AG09309 (cell line): Measurements from ENCODE around the gene DSE.

Source experiments
- DNase-seq: peaks from one replicate; pipeline ENCODE4 v3.0.0-alpha.2; 2010; ENCODE audit warnings: low read depth
- H3K4me3 ChIP-seq: 2 replicates; pipeline ENCODE4 v1.5.1; 2011; ENCODE audit warnings: mild to moderate bottlenecking, low read depth, low read length, moderate library complexity; ENCODE audit not compliant: control insufficient read depth
- TF ChIP-seq, protein P1 (sequence below): IDR thresholded peaks from 2 replicates; pipeline ENCODE4 v1.5.1; 2011; ENCODE audit warnings: mild to moderate bottlenecking, low read depth, low read length, inconsistent platforms; ENCODE audit not compliant: insufficient read depth, control insufficient read depth; ENCODE audit errors: missing control alignments

DSE gene

DNA sequence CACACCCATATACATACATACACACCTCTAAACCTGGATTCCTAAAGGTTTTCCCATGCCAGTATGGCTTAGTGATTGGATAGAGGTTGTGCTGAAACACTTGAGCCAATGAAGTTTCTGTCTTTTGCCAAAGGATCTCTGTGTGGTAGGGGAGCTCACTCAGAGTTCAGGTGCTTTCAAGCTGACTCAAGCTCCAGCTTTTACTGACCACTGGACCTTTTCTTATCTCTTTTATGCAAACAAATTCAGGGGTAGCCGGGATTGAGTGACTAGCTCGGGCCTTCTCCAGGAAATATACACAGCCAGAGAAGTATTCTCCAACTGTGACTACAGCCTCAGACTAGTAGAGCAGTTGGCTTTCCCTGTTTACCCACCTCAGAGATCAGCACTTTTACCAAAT lies 21.5 kb upstream of the DSE start:
- DNase-seq = no peak
- no peak overlapping the region for H3K4me3 ChIP-seq
- TF ChIP-seq, protein P1, sequence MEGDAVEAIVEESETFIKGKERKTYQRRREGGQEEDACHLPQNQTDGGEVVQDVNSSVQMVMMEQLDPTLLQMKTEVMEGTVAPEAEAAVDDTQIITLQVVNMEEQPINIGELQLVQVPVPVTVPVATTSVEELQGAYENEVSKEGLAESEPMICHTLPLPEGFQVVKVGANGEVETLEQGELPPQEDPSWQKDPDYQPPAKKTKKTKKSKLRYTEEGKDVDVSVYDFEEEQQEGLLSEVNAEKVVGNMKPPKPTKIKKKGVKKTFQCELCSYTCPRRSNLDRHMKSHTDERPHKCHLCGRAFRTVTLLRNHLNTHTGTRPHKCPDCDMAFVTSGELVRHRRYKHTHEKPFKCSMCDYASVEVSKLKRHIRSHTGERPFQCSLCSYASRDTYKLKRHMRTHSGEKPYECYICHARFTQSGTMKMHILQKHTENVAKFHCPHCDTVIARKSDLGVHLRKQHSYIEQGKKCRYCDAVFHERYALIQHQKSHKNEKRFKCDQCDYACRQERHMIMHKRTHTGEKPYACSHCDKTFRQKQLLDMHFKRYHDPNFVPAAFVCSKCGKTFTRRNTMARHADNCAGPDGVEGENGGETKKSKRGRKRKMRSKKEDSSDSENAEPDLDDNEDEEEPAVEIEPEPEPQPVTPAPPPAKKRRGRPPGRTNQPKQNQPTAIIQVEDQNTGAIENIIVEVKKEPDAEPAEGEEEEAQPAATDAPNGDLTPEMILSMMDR = no peak

DNA sequence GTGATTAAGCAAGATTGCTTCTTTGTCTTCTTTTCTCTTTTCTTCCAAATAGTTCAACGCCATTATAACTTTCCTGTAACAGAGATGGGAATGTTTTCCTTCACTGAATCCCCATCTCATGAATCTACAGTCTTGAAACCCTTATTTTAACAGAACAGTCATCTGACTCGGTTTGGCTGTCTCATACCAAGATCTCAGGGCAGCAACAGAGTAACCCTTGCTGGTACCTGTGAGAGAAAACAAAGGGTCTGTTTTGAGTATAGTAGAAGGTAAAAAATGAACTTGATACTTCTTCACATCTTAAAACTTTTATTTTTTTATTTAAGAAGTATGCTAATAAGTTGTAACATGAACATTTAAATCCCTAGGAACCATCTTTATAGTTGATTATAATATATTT lies 19.6 kb upstream of the DSE start:
- no peak overlapping the region for H3K4me3 ChIP-seq
- TF ChIP-seq, protein P1 = no peak
- DNase-seq = no peak

DNA sequence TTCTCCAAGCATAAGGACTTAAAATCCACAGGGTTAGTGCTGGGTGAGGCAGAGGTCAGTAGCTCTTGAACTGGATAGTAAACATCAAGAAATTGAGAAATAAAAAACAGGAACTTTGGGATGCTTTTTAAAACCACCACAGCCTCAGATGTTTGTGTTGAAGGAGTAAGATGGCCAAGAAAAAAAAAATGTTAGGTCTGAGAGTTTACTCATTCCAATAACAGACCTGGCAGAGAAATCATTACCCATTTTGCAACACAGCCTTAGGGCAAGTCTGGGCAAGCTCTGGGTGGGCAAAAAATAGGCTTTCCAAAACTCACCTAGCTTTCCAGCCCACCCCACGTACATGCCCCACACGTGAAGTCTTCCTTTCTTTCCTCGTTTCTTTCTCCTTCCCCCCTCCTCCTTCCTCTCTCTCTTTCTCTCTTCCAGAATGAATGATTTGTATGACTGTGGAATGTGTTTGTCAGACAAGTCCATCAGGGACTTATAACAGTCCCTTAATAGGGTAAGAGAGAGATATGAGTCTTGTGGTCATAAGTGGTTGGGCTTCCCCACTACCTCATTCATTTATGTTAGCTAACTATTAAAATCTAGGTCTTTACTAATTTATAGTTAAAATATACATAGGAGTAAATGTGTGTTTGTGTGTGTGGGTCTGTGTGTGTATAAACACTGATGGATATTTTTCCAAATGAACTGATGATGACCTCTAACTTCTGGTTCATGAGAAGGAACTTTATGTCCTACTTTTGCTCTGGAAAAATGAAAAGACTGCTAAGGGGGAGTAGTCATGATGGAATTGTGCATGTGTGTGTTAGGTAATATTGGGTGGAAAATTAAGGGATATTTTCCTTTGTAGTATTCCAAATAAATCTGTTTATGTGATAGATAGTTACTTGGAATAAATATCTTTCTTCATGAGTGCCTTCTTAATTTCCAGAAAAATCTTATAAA lies 18.0 kb upstream of the DSE start:
- no peak overlapping the region for H3K4me3 ChIP-seq
- TF ChIP-seq, protein P1 = no peak
- DNase-seq = no peak

DNA sequence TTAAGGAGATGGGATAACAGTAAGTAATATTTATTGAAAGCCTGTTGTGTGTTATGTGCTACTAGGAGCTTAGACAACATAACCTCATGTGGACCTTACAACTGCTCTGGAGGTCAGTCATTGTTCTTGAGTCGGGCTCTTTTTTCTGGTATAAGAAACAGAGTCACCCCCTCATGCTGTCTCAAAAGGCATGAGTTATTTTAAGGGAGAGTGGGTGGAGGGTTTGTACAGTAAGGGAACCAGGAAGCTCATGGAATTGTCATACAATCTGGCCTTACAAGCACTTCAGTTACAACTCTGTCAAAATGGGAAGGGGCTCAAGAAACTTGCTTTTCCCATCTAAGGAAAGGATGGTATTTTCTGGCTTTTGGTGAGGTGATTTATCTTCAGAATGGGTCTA lies 16.5 kb upstream of the DSE start:
- DNase-seq = no peak
- TF ChIP-seq, protein P1 = no peak
- no peak overlapping the region for H3K4me3 ChIP-seq

DNA sequence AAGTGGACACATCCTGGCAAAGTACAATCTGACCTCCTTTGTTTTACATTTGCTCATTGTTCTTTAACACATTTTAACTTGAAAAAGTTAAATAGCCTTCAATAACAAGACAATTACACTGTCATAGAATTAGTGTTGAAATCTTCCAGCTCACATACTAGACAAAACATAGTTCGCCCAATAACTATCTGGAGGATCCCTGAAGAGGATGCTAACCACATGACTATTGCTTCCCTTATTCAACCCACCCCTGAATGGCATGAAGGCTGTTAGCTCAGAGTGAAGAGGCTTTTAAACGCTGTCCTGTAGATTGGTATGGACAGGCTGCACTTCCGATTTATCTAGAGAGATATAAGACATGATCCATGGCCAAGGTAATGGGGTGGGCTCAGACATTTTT lies 15.0 kb upstream of the DSE start:
- DNase-seq = no peak
- TF ChIP-seq, protein P1 = no peak
- no peak overlapping the region for H3K4me3 ChIP-seq

DNA sequence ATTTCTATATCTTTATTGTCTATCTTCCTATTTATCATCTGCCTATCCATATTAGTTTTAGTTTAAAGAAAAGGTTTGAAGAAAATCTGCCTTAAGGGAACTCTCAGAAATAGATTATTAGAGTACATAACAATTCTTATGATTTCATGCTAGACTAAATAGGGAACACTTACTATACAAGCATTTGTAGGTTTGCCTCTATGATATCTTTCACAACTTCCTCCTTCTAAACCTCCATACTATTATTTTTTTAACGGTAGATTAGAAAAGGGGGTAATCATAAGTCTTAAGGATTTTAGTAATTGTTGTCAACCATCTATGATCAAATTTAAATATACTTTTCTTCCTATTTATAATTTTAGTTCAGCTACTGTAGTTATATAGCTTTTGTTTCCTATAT lies 11.6 kb upstream of the DSE start:
- no peak overlapping the region for H3K4me3 ChIP-seq
- TF ChIP-seq, protein P1 = no peak
- no peak for DNase-seq
